ENCODE measurements around the gene SRP14.

The SRP14 gene

GRCh38 chr15:40038638-40039543 is at the start of gene SRP14:
SRP14 (minus strand) TSS chr15:40039181; CDS start chr15:40039116, 65 bp downstream.
- peaks cover 28% of the 10 kb centered on the region for H3K36me3 ChIP-seq (ENCODE audit: insufficient read depth, low read length)
- H4K20me1 ChIP-seq (ENCODE audit: insufficient read depth, low read length, poor library complexity, severe bottlenecking), result peaks cover 26% of the 10 kb centered on the region
- peak within 1 kb of the TSS; percentile 86 for H3K9ac ChIP-seq (ENCODE audit: low read depth, low read length, poor library complexity, severe bottlenecking)
- peak within 1 kb of the TSS; percentile 95 for H3K4me3 ChIP-seq (ENCODE audit: low read length, poor library complexity, severe bottlenecking)
- H3F3A ChIP-seq (ENCODE audit: low read depth), result no peaks in the 10 kb centered on the region
- H3K27me3 ChIP-seq (ENCODE audit: insufficient read depth, low read length, poor library complexity, severe bottlenecking), result no peaks in the 10 kb centered on the region
- H3K4me1 ChIP-seq (ENCODE audit: insufficient read depth, low read length, poor library complexity, severe bottlenecking), result peaks cover 24% of the 10 kb centered on the region
- TF ChIP-seq EZH2phosphoT487 (IDR thresholded peaks at IDR 0.05; ENCODE audit: borderline replicate concordance), result no peak
- TF ChIP-seq CTCF (conservative IDR thresholded peaks at IDR 0.05; ENCODE audit: low read length), result no peak
- H3K9me2 ChIP-seq (replicated peaks; ENCODE audit: low read depth, low read length), result no peaks in the 10 kb centered on the region
- no peaks in the 10 kb centered on the region for H3K9me3 ChIP-seq (ENCODE audit: insufficient read depth, low read depth, low read length)
- H3K79me2 ChIP-seq (ENCODE audit: insufficient read depth, low read length), result peaks cover 44% of the 10 kb centered on the region
- peak within 1 kb of the TSS; percentile 99 for H2AFZ ChIP-seq (ENCODE audit: low read length)
- peak within 1 kb of the TSS; percentile 90 for H3K4me2 ChIP-seq (ENCODE audit: low read depth, low read length, poor library complexity, severe bottlenecking)

GRCh38 chr15:40087991-40088928 is 49.3 kb upstream of the SRP14 start:
- Histone ChIP-seq H3K79me2 (ENCODE audit: insufficient read depth, low read length) (no peaks in the 10 kb centered on the region), H3K4me2 (ENCODE audit: low read depth, low read length, poor library complexity, severe bottlenecking) (no peak overlapping the region), H4K20me1 (ENCODE audit: insufficient read depth, low read length, poor library complexity, severe bottlenecking) (no peaks in the 10 kb centered on the region), H3K36me3 (ENCODE audit: insufficient read depth, low read length) (peaks cover 12% of the 10 kb centered on the region; the same call in 1 of the 2 replicates), H3K9ac (ENCODE audit: low read depth, low read length, poor library complexity, severe bottlenecking) (no peak overlapping the region), H2AFZ (ENCODE audit: low read length) (no peak overlapping the region), H3F3A (ENCODE audit: low read depth) (no peaks in the 10 kb centered on the region), H3K9me3 (ENCODE audit: insufficient read depth, low read depth, low read length) (no peaks in the 10 kb centered on the region), H3K27me3 (ENCODE audit: insufficient read depth, low read length, poor library complexity, severe bottlenecking) (no peaks in the 10 kb centered on the region), H3K9me2 (replicated peaks; ENCODE audit: low read depth, low read length) (no peaks in the 10 kb centered on the region), H3K4me3 (ENCODE audit: low read length, poor library complexity, severe bottlenecking) (no peak overlapping the region), H3K4me1 (ENCODE audit: insufficient read depth, low read length, poor library complexity, severe bottlenecking) (peaks cover 21% of the 10 kb centered on the region)
- TF ChIP-seq CTCF (conservative IDR thresholded peaks at IDR 0.05; ENCODE audit: low read length) (no peak), EZH2phosphoT487 (IDR thresholded peaks at IDR 0.05; ENCODE audit: borderline replicate concordance) (no peak)

- no peak overlapping the region for H2AFZ ChIP-seq (ENCODE audit: low read length)
- H3K79me2 ChIP-seq (ENCODE audit: insufficient read depth, low read length), result no peaks in the 10 kb centered on the region
- no peak for TF ChIP-seq CTCF (conservative IDR thresholded peaks at IDR 0.05; ENCODE audit: low read length)
- no peak for TF ChIP-seq EZH2phosphoT487 (IDR thresholded peaks at IDR 0.05; ENCODE audit: borderline replicate concordance)
- H3K36me3 ChIP-seq (ENCODE audit: insufficient read depth, low read length), result peaks cover 12% of the 10 kb centered on the region; the same call in 1 of the 2 replicates
- no peaks in the 10 kb centered on the region for H3F3A ChIP-seq (ENCODE audit: low read depth)
- no peaks in the 10 kb centered on the region for H4K20me1 ChIP-seq (ENCODE audit: insufficient read depth, low read length, poor library complexity, severe bottlenecking)
- H3K9me3 ChIP-seq (ENCODE audit: insufficient read depth, low read depth, low read length), result no peaks in the 10 kb centered on the region
- no peaks in the 10 kb centered on the region for H3K27me3 ChIP-seq (ENCODE audit: insufficient read depth, low read length, poor library complexity, severe bottlenecking)
- H3K4me3 ChIP-seq (ENCODE audit: low read length, poor library complexity, severe bottlenecking), result no peak overlapping the region
- no peak overlapping the region for H3K4me2 ChIP-seq (ENCODE audit: low read depth, low read length, poor library complexity, severe bottlenecking)
- no peaks in the 10 kb centered on the region for H3K9me2 ChIP-seq (replicated peaks; ENCODE audit: low read depth, low read length)
- no peak overlapping the region for H3K9ac ChIP-seq (ENCODE audit: low read depth, low read length, poor library complexity, severe bottlenecking)
- H3K4me1 ChIP-seq (ENCODE audit: insufficient read depth, low read length, poor library complexity, severe bottlenecking), result peaks cover 22% of the 10 kb centered on the region
Measured at GRCh38 chr15:40087068-40087810, 48.3 kb upstream of the SRP14 start.
